ENCODE results near the gene SSNA1.

DNA sequence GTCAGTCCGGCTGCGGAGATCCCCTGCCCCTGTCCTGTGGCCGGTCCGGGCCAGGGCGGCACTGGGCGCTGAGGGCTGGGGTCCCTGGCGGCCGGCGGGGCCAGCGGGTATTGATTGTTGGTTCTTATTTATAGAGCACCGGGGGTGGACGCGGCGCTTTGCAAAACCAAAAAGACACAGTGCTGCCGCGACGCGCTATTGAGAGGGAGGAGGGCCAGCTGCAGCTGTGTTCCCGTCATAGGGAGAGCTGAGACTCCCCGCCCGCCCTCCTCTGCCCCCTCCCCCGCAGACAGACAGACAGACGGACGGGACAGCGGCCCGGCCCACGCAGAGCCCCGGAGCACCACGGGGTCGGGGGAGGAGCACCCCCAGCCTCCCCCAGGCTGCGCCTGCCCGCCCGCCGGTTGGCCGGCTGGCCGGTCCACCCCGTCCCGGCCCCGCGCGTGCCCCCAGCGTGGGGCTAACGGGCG is 21.2 kb upstream of the SSNA1 start:
- TF ChIP-seq, protein P1, sequence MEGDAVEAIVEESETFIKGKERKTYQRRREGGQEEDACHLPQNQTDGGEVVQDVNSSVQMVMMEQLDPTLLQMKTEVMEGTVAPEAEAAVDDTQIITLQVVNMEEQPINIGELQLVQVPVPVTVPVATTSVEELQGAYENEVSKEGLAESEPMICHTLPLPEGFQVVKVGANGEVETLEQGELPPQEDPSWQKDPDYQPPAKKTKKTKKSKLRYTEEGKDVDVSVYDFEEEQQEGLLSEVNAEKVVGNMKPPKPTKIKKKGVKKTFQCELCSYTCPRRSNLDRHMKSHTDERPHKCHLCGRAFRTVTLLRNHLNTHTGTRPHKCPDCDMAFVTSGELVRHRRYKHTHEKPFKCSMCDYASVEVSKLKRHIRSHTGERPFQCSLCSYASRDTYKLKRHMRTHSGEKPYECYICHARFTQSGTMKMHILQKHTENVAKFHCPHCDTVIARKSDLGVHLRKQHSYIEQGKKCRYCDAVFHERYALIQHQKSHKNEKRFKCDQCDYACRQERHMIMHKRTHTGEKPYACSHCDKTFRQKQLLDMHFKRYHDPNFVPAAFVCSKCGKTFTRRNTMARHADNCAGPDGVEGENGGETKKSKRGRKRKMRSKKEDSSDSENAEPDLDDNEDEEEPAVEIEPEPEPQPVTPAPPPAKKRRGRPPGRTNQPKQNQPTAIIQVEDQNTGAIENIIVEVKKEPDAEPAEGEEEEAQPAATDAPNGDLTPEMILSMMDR (IDR thresholded peaks at IDR 0.05) = no peak
- TF ChIP-seq POLR2A (IDR thresholded peaks at IDR 0.05) = no peak

All from thyroid gland (tissue), 4 donors.